Measurements from ENCODE around the gene PFN3.

GRCh38 chr5:177354256-177354655 lies 46.2 kb downstream of the PFN3 start:
- TF ChIP-seq, protein P1, sequence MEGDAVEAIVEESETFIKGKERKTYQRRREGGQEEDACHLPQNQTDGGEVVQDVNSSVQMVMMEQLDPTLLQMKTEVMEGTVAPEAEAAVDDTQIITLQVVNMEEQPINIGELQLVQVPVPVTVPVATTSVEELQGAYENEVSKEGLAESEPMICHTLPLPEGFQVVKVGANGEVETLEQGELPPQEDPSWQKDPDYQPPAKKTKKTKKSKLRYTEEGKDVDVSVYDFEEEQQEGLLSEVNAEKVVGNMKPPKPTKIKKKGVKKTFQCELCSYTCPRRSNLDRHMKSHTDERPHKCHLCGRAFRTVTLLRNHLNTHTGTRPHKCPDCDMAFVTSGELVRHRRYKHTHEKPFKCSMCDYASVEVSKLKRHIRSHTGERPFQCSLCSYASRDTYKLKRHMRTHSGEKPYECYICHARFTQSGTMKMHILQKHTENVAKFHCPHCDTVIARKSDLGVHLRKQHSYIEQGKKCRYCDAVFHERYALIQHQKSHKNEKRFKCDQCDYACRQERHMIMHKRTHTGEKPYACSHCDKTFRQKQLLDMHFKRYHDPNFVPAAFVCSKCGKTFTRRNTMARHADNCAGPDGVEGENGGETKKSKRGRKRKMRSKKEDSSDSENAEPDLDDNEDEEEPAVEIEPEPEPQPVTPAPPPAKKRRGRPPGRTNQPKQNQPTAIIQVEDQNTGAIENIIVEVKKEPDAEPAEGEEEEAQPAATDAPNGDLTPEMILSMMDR (IDR thresholded peaks at IDR 0.05), result no peak
- no peak for TF ChIP-seq POLR2A (IDR thresholded peaks at IDR 0.05)

Data from adrenal gland (tissue), 5 donors.